Measurements from ENCODE around the gene SH3BP2.

The SH3BP2 gene

GRCh38 chr4:2887343-2887742, 94.5 kb downstream of the SH3BP2 start:
- DNase-seq: no peak

GRCh38 chr4:2888886-2889285, 96.0 kb downstream of the SH3BP2 start:
- DNase-seq: no peak

All from NCI-H1048 (cell line).